Right ventricle myocardium inferior (tissue), 1 donor: ENCODE data around the gene ARHGEF4. TPM values are rescaled to one million over a fixed set of nuclear protein-coding genes. Genes with fewer than 3 reads are reported as not detected.

Experiments
- ATAC-seq: fragments of 200-7000 bp; cut with Tn5 transposase; one replicate; pipeline ENCODE4 v1.9.1; 2020; ENCODE audit warnings: mild to moderate bottlenecking, moderate library complexity
- DNase-seq: peaks from one replicate; pipeline ENCODE4 v3.0.0; 2021; ENCODE audit errors: missing footprints
- intact Hi-C: fragments of 100-400 bp; cut with DNase I; formaldehyde crosslinking; loops from one replicate; pipeline ENCODE4 v1.11.0; 2022
- total RNA-seq: library from RNA; stranded (reverse); fragmentation: NEBNext Ultra II Directional; extraction: Animal tissue kit (Norgen Biotek cat#: 25700); gene quantifications from one replicate; pipeline ENCODE4 v1.2.1, GENCODE V29; 2021
- donor health status: DM: no; HTN: yes; CAD: no; lungs with severe emphysema.

Gene ARHGEF4
- total RNA-seq, 1 donor from 2014 or later, result 4.1 TPM

DNA sequence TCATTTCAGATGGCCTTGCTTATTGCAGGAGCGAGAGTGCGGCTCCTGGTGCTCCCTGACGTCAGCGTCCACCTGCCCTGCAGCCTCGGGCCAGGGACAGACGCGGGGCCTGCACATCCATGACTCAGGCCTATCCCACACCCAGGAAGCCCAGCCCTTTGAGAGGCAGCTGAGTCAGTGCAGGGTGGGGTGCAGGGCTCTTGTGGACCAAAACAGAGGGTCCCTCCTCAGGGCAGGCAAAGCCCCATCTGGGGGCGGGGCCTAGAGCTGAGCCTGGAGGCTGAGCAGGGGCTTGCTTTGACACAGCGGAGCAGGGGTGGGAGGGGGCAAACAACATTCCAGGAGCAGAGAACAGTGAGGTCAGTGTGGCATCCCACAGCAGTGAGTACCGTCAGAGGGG is 7.7 kb upstream of the ARHGEF4 start:
- ATAC-seq (no peak), DNase-seq (peak; percentile 46)
- intact Hi-C loops, result no loop called here

DNA sequence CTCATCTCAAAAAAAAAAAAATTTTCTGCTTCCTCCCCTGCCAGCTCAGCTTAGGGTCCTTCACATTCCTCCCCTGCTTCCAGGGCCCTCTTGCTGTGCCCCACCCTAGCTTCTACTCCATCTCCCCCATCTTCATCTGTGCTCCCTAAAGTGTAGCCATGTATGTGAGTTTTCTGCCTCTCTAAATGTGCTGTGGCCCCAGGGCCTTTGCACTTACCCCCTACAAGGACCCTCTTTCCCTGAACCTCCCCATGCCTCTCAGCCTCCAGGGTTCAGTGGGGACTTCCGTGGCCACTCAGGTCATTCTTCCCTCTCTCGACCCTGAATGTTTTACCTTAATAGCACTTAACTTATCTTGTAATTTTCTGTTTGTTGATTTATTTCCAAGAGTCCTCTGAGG is 6.2 kb upstream of the ARHGEF4 start:
- no peak for ATAC-seq
- peak; percentile 27 for DNase-seq
- intact Hi-C loops, result no loop called here

DNA sequence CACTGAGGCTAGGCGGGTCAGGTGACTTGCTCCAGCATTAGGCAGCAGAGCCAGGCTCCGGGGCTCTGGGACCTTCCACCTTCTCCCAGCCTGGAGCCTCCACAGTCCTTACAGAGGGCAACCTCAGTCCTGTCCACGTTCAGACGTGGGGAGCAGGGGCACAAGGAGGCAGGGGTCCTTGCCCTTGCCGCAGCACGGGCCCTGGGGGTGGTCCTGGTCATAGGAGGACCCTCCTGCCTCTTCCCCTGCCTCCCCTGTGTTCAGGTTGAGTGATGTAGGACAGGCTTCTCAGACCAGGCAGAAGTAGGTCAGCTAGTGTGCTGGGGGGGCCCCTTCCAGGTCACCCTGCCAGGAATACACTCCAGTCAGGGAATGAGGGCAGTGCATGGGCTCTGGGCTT is 5.4 kb upstream of the ARHGEF4 start:
- intact Hi-C loops, result no loop called here
- DNase-seq (peak; percentile 67), ATAC-seq (no peak)

DNA sequence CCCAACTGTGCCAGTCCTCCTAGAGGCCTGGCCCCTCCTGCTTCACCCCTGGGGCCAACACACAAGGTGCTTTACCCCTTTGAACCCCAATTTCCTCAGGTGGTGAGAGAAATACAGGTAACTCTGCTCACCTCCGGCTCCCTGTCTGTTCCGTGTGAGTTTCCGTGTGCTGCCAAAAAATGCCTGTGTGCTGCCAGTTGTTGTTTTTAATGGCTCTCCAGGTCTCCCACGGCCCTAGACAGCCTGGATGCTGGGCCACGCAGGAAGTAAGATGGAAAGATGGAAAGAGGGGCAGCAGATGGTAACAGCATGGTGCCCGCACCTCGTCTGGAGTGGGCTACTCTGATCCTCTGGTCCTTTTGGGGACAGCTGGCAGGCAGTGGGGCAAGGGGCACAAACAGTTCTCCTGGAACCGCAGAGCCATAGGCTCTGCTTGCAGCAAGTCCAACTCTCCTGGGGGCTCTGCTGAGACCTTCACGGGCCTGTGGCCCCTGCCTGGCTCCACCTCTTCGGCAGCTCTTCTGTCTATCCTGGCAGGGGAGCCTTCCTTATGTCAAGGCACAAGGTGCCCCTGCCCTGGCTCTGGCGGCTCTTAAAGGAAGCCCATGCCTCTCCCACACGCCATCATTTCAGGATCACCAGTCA is 4.3 kb upstream of the ARHGEF4 start:
- no peak for ATAC-seq

DNA sequence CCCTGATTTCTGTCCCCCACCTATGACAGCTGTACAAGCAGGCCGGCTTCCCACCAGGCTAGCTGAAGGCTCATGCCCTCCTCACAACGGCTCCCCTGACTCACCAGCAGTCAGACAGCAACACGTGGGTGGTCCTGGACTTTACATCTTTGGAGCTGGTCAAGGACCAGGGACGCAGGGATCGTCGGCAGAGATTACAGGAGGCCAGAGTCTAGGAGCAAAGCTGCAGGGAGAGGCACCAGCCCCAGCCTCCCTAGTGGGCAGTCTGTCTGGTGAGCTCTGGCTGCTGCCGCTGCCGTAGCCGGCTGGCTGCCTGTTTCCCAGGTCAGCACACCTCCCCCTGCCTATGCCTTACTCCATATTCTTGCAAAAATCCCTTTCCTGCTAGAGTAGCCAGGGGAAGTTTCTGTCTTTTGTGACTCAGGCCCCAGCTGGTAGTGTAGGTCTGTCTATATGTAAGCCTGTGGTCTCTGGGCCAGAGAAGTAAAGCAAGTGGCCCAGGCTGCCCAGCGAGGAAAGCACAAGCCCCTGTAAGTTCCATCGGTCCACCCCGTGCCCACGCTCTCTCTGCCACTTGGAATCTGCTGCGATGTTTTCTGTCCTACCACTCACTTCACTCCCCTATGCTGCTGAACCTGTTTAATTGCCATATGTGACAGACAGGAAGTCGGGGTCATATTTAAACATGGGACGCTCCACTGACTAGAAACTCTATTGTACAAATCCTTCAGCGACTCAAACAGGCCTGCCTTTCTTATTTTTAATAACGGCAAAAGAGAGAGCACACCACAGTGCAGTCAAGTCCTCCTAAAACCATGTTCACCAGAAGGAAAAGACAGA is 2.4 kb upstream of the ARHGEF4 start:
- ATAC-seq (no peak), DNase-seq (peak; percentile 16)
- intact Hi-C loops, result no loop called here

More for the DNA sequence above, 4.3 kb upstream of the ARHGEF4 start:
- peak; percentile 50 for DNase-seq
- intact Hi-C loops, result no loop called here

DNA sequence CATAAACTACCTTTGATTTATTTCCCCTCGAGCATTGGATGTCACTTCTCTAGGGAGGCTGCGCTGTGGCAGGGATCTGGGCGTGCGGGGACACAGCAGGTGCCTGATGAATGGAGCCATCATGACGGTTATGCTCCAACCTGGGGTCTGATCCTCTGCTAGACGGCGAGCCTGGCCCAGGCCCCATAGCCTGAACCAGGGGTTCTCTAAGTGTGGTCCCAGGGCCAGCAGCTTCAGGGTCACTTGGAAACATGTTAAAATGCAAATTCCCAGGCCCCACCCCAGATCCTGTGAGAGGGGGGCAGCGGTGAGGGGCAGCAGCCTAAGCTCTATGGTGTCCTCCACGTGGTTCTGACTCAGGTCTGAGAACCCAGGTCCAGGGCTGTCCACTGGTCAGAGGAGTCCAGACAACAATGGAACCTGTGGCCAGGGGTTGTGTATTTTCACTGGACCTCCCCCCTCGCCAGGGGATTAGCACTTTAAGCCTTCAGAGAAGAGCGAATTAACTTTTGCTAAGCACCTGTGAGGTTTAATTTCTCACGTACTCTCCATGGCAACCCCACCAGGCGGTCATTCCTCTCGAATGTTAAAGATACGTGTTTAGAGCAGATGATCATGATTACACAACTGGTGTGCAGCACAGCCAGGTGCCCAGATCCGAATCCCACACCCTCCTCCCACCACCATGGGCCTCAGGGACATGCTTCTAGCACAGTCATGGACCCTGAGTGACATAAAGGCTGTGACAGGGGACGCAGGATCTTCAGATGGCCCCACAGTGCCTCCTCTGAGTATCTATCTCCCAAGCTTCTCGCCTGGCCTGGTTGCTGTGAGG is 1.6 kb upstream of the ARHGEF4 start:
- DNase-seq (peak; percentile 61), ATAC-seq (no peak)
- intact Hi-C loops, result no loop called here

DNA sequence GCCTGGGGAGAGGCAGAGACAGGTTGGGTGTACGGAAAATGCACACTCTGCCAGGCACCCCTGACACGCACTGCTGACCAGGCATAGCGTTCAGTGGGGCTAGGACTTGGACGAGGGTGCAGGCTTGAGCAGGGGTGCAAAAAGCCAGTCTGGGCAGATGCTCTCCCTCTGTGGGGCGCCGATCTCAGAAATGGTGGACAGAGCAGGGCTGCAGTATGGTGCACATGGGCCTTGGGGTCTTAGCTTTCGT is 1.0 kb upstream of the ARHGEF4 start:
- no peak for ATAC-seq
- DNase-seq, result peak; percentile 27
- intact Hi-C loops, result no loop called here

DNA sequence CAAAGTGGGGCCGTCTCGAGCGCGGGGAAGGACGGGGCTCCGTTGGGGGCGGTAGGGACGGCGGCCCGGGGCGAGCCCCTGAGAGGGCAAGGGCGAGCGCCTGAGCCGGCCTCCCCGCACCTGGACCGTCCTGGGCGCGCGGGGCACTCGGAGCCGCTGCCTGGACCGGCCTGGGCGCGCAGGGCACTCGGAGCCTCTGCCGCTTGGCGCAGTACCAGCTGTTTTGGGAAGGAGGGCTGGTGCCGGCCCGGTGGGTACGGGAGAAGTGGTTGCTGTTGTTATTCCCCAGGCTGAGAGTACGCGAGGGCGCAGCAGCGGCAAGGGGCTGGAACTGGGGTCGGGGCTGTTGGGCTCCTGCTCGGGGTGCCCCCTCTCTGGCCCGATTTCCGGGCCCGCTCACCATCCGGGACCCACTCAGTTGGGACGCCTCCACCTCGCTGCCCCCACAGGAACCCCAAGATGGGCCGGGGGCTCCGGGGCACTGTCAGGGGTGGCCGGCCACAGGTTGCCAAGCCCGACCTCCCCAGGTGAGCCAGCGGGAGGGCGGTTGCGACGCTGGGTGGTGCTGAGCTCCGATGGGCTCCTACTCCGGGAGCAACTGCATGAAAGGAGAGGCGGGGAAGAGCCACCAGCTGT is 579 bp downstream of the ARHGEF4 start:
- ATAC-seq (peak; percentile 27), DNase-seq (peak; percentile 43)
- intact Hi-C loops, result no loop called here

DNA sequence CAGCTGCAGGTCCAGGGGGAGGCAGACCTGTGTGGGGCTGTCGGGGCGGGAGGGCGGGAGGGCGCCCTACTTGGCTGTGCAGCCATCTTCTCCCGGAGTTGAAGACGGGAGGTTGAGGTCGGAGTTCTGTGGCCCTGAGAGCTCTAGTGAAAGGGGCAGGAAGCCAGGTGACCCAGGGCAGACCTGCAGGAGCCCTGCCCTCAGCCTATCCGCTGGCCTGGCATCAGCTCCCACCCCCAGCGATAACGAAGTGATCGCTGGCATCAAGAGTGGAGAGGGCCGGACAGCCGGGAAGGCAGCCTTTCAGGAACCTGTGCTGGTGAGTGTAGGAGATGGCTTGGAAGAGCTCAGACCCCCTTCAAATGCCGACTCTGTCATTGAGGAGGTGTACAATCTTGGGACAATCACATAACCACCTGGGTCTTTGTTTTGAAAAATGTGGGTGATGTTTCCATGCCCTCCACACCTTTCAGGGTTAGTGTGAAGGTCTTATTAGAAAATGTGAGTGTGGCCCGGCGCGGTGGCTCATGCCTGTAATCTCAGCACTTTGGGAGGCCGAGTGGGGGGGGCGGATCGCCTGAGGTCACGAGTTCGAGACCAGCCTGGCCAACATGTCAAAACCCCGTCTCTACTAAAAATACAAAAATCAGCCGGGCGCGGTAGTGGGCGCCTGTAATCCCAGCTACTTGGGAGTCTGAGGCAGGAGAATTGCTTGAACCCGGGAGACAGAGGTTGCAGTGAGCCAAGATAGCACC is 1.3 kb downstream of the ARHGEF4 start:
- ATAC-seq (no peak), DNase-seq (peak; percentile 44)
- intact Hi-C loops, result no loop called here

DNA sequence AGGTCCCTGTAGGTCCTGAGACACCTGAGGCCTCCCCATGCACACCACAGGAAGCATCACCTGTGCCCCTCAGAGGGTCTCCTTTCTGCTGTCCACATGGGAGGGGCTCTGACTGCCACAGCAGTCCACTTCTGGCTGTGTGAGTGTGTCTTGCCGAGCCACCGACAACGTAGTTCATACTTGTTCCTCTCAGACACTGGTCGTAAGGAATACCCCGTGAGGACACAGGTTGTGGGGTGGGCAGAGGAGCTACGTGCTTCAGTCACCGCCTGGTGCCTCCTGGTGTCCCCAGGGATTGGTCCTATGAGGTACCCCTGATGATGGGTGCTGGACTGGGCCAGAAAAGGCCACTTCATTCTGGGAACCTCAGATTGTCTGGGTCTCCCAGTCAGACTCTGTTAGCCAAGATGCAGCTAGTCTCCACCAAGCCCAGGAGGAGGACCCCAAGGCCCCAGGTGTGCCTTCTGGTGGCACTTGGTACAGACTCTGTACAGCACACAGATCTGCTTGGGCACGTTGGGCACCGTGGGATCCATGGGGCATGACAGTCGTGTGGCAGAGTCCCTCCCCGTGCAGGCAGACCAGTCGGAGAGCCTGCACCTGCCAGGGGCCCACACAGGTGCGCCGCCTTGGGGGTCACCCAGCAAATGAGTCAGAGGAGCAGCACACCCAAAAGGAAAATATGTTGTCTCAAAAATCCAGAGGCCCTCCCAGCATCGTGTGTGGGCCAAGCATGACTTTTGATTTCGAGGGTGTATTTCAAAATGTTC is 2.5 kb downstream of the ARHGEF4 start:
- peak; percentile 37 for DNase-seq
- intact Hi-C loops, result no loop called here
- no peak for ATAC-seq

DNA sequence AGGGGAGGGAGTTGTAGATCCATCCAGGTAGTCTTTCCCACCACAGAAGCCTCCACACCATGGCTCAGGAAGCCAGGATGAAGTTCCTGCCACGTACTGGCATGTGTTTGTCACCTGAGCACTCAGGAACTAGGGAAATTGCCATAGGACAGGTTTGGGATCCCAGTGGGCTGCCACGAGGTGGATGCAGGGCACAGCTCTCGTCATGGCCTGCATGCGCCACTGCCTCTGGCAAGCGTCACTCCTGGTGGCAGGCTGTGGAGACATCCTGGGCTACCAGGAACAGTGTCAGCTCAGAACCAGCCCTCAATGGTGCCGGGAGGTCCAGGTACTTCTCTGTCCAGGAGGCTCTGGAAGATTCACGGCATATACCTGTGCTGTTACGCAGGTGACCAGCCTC is 3.8 kb downstream of the ARHGEF4 start:
- DNase-seq (peak; percentile 18), ATAC-seq (no peak)
- intact Hi-C loops, result no loop called here

DNA sequence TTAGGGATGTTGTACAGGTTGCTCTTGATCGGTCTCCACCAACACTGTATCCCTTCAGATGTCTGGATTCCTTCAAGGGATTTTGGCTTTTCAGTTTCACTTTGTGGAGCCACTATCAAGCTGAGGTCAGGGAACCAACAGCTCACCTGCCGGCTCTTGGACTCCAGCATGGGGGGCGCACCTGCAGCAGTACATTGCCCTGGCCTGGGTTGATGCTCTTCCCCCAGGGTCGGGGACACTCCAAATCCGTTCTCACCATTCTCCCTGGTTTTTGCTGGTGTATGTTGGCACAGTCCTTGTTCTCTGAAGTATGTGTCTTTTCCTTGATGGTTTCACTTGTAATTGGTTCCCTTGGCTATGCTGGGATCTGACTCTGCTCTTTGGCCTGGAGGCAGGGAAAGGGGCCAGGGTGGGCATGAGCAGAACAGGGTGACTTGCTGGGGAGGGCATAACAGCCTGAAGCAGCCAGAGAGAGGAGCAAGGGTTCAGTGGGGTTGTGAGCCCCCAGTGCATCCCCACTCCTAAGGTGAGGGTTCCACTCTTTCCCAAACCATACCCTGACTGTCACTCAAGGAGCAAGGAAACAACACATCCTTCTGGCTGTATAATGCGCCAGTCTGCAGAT is 5.1 kb downstream of the ARHGEF4 start:
- intact Hi-C loops, result no loop called here
- ATAC-seq (no peak), DNase-seq (no peak)

DNA sequence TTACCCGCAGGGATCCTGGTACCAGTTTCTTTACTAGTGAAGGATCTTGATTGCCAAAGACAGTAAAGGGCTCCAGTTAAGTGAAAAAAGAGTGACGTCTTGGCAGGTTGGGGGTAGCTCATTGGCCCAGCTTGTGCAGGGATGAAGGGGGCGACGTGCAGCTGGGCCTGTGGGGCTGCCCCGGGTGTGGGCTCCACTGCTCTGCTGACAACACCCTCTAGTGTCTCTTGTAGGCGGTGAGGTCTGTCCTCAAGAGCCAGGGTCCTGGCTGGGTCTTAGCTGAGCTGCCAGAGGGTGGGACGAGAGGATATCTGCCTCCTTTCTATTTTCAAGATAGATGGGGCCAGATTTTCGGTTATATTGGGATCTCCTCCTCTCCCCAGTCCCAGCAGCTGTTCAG is 6.1 kb downstream of the ARHGEF4 start:
- DNase-seq (peak; percentile 9), ATAC-seq (no peak)
- intact Hi-C loops, result no loop called here

DNA sequence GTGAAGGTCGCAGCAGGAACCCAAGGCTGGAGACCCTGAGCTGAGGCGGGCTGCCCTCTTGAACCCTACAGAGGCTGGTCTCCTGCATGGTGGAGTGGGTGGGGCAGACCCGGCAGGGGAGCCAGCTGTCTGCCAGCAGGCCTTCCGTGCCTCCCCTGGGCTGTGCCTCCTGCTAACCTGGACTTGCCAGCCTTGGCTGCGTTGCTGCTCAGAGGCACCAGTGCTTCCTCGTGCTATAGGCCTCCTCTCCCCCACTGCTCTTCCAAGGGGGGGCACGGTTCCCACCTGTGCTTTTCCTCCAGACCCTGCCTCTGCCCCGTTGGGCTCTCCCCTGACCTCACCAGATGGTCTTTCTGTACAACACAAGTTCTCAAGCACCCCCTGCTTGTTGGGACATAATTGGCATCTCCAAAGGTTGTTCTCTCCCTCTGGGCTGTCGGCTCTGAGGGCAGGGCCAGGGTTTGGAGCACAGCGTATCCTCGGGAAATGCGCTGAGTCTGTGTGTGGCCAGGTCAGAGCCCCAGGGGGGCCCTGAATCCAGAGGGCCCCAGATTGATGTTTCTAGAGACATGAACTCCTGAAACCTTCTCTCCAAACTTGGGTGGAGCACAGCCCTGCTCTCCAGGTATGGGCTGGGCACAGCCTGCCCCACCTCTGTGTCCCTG is 6.7 kb downstream of the ARHGEF4 start:
- ATAC-seq, result no peak
- DNase-seq, result peak; percentile 33

DNA sequence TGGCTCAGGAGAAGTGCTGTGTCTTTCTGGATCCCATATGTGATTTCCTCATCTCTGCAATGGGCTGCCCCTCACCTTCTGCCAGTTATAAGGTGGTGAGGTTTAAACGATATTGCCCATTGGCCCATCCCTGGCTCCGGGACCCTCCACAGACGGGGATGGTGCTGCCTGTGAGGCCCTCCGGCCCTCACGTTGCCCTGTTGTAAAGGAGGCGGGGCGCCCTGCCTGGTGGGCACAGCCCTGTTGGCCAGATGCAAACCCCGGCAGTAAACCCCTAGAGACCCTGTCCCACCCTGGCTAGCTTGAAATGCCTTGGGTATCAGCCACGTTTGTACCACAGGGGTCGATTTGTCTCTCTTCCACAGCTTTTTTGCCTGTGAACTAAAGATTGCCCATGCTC is 7.4 kb downstream of the ARHGEF4 start:
- no peak for ATAC-seq
- intact Hi-C loops, result no loop called here
- DNase-seq, result no peak

More for the DNA sequence above, 6.7 kb downstream of the ARHGEF4 start:
- intact Hi-C loops, result no loop called here

DNA sequence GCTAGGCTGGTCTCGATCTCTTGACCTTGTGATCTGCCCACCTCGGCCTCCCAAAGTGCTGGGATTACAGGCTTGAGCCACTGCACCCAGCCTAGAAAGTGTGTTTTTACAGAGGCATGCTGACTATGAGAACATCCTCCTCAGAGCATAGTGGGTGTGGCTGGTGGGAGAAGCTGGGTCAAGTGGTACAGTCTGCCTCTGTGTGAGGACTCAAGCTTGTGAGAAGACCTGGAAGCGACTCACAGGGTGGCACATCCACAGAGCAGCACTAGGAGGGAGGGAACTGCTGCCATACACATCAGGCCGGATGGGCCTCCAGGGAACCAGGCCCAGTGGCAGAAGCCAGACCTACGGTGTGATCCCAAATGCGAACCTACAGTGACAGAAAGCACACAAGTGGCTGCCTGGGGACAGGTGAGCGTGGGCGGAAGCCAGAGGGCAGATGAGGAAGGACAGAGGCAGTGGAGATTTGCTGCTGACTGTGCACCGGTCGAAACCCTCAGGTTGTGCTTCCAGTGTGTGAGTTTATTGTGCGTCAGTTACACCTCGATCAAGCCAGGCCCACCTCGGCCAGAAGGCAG is 8.9 kb downstream of the ARHGEF4 start:
- intact Hi-C loops, result no loop called here
- no peak for ATAC-seq
- peak; percentile 60 for DNase-seq

DNA sequence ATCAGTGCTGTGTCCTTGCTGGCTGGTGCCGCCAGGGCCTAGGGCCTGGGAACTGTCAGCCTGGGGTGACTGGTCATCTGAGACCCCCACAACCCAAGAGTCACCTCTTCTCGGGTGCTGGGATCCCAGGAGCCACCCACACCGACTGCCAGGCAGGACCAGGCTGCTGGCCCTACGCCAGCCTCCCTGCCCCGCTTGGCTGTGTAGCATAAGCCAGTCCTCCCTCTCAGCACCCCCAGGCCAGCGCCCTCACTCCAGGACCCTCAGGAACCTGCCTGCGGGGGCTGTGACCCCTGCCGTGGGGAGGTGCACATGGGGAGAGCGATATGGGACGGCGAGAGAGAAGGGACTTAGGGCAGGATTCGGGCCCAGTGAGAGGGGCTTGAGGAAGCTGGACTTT is 9.5 kb downstream of the ARHGEF4 start:
- intact Hi-C loops, result no loop called here
- DNase-seq (peak; percentile 60), ATAC-seq (no peak)
